ENCODE data around the gene SPP1.

DNA sequence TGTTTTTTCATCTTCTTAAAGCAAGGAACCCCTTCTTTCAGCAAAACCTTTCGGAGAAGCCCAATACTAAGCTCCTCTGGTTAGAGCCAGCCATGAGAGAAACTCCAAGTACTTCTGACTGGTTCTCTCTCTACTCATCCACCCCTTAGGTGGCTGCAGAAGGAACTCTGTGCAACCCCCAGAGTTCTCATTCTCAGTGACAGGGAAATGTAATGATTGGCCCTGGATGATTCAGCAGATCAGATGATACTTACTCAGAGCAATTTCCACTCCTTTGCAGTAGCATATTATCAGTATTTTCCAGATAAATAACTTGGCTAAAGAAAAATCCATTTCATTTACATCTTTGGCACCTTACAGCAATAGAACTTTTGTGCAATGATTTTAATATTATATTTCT is 3.2 kb downstream of the SPP1 start:
- TF ChIP-seq CTCF (IDR thresholded peaks at IDR 0.05): no peak
- TF ChIP-seq POLR2A (IDR thresholded peaks at IDR 0.05): no peak
- no peak for TF ChIP-seq EP300 (IDR thresholded peaks at IDR 0.05)
